Mesenchymal stem cell (in vitro differentiated cells and primary cell): ENCODE results near the gene UNC13B.

Source experiments
- DNase-seq: peaks from one replicate; pipeline ENCODE4 v3.0.0-alpha.2; 2013
- H2AFZ ChIP-seq: one replicate; pipeline ENCODE4 v1.6.1; 2013; ENCODE audit warnings: low read depth, mild to moderate bottlenecking, control low read depth, inconsistent platforms, low read length, moderate library complexity
- H2AK5ac ChIP-seq: 2 replicates; pipeline ENCODE4 v1.6.1; 2013; ENCODE audit warnings: low read length, moderate library complexity, mild to moderate bottlenecking, inconsistent platforms; ENCODE audit not compliant: severe bottlenecking
- H2BK120ac ChIP-seq: one replicate; pipeline ENCODE4 v1.6.1; 2013; ENCODE audit warnings: low read depth, mild to moderate bottlenecking, inconsistent platforms, low read length, moderate library complexity
- H2BK12ac ChIP-seq, 2 experiments: one replicate each; pipeline ENCODE4 v1.6.1; 2013; ENCODE audit warnings: inconsistent platforms in 2 of 2, low read length in 2 of 2, mild to moderate bottlenecking in 2 of 2, moderate library complexity in 2 of 2, control low read depth in 1 of 2
- H2BK15ac ChIP-seq: one replicate; pipeline ENCODE4 v1.6.1; 2013; ENCODE audit warnings: mild to moderate bottlenecking, low read depth, inconsistent platforms; ENCODE audit not compliant: poor library complexity, severe bottlenecking
- H2BK5ac ChIP-seq: 2 replicates; pipeline ENCODE4 v1.6.1; 2013; ENCODE audit warnings: low read depth, mild to moderate bottlenecking, low read length, control low read depth, inconsistent platforms; ENCODE audit not compliant: poor library complexity, severe bottlenecking
- H3K14ac ChIP-seq, 2 experiments: one replicate each; pipeline ENCODE4 v1.6.1; 2013; ENCODE audit warnings: inconsistent platforms in 2 of 2, low read length in 2 of 2, control low read depth in 1 of 2, mild to moderate bottlenecking in 1 of 2, moderate library complexity in 1 of 2
- H3K18ac ChIP-seq, 2 experiments: one replicate each; pipeline ENCODE4 v1.6.1; 2013; ENCODE audit warnings: inconsistent platforms in 2 of 2, low read length in 2 of 2, control low read depth in 1 of 2, low read depth in 1 of 2, mild to moderate bottlenecking in 1 of 2
- H3K23ac ChIP-seq, 2 experiments: one replicate each; pipeline ENCODE4 v1.6.1; 2013; ENCODE audit warnings: inconsistent platforms in 2 of 2, low read length in 2 of 2, mild to moderate bottlenecking in 2 of 2, moderate library complexity in 2 of 2, control low read depth in 1 of 2
- H3K27ac ChIP-seq: 2 replicates; pipeline ENCODE4 v1.5.1; 2013; ENCODE audit warnings: mild to moderate bottlenecking, moderate library complexity, low read length, control low read depth, inconsistent platforms; ENCODE audit not compliant: poor library complexity, severe bottlenecking
- H3K27me3 ChIP-seq, 2 experiments: 2 replicates each; pipeline versions ENCODE4 v1.6.1 to v1.7.0; 2013; ENCODE audit warnings: low read length in 2 of 2, mild to moderate bottlenecking in 2 of 2, moderate library complexity in 2 of 2, control low read depth in 1 of 2, inconsistent platforms in 1 of 2; ENCODE audit not compliant: control insufficient read depth in 1 of 2, insufficient read depth in 1 of 2
- H3K36me3 ChIP-seq, 2 experiments: 2 replicates each; pipeline versions ENCODE4 v1.6.1 to v1.7.0; 2013; ENCODE audit warnings: low read length in 2 of 2, control low read depth in 1 of 2, inconsistent platforms in 1 of 2, low read depth in 1 of 2, mild to moderate bottlenecking in 1 of 2; ENCODE audit not compliant: insufficient read depth in 2 of 2, control insufficient read depth in 1 of 2
- H3K4ac ChIP-seq, 2 experiments: one replicate each; pipeline ENCODE4 v1.6.1; 2013; ENCODE audit warnings: inconsistent platforms in 2 of 2, low read length in 2 of 2, mild to moderate bottlenecking in 2 of 2, moderate library complexity in 2 of 2, control low read depth in 1 of 2, low read depth in 1 of 2
- H3K4me1 ChIP-seq: 2 replicates; pipeline ENCODE4 v1.6.1; 2013; ENCODE audit warnings: low read depth, low read length, control low read depth; ENCODE audit not compliant: control insufficient read depth, insufficient read depth
- H3K4me2 ChIP-seq: 2 replicates; pipeline ENCODE4 v1.6.1; 2013; ENCODE audit warnings: low read length, mild to moderate bottlenecking, inconsistent platforms; ENCODE audit not compliant: poor library complexity, severe bottlenecking
- H3K4me3 ChIP-seq, 2 experiments: 2 replicates each; pipeline versions ENCODE4 v1.5.1 to v1.7.0; 2013; ENCODE audit warnings: low read length in 2 of 2, mild to moderate bottlenecking in 2 of 2, control low read depth in 1 of 2, low read depth in 1 of 2; ENCODE audit not compliant: insufficient read depth in 1 of 2
- H3K79me1 ChIP-seq: replicated peaks from 2 replicates; pipeline ENCODE4 v1.6.1; 2013; ENCODE audit warnings: mild to moderate bottlenecking, control low read depth, low read length, inconsistent platforms; ENCODE audit not compliant: poor library complexity, severe bottlenecking
- H3K9ac ChIP-seq: 2 replicates; pipeline ENCODE4 v1.7.0; 2013; ENCODE audit warnings: mild to moderate bottlenecking, low read length, moderate library complexity
- H3K9me3 ChIP-seq: 2 replicates; pipeline ENCODE4 v1.7.0; 2013; ENCODE audit warnings: mild to moderate bottlenecking, low read length; ENCODE audit not compliant: control insufficient read depth
- H4K8ac ChIP-seq: one replicate; pipeline ENCODE4 v1.6.1; 2013; ENCODE audit warnings: inconsistent platforms, mild to moderate bottlenecking, low read length, moderate library complexity
- H4K91ac ChIP-seq: one replicate; pipeline ENCODE4 v1.6.1; 2013; ENCODE audit warnings: mild to moderate bottlenecking, low read length, inconsistent platforms
- WGBS: methylation state at CpG from one replicate; pipeline ENCODE4 v1.1.7; 2013; ENCODE audit warnings: mixed read lengths; 5-methylcytosine and 5-hydroxymethylcytosine counted together

The UNC13B gene

DNA sequence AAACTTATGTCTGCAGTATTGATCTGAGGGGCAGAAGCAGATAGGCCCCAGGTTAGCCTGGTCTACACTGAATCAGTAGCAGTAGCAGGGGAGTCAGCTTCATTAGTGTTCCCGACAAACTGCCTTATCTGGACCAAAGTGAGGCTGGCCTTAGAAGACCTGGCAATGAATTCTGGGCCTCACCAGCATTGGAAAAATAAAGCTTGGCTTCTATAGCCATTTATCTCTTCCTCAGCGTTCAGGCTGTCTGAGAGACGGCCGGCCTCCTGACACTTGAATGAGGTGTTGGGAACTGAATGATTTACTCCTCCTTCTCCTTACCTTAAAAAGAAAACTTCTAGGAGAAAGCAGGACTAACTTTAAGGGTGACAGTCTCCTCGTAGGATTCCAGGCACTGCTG is 186.3 kb downstream of the UNC13B start:
- no peak for DNase-seq
- Histone ChIP-seq H3K4ac (no peak overlapping the region), H4K91ac (no peak overlapping the region), H3K4me2 (no peak overlapping the region), H3K4me3 (no peak overlapping the region), H2AFZ (no peak overlapping the region), H2BK15ac (no peak overlapping the region), H3K23ac (no peak overlapping the region), H2BK5ac (no peak overlapping the region), H3K4me1 (no peaks in the 10 kb centered on the region), H4K8ac (no peak overlapping the region), H2BK12ac (no peak overlapping the region), H2AK5ac (no peak overlapping the region), H3K27me3 (no peaks in the 10 kb centered on the region), H3K79me1 (no peaks in the 10 kb centered on the region), H2BK120ac (no peak overlapping the region), H3K36me3 (peaks cover 0 to 4% of the 10 kb centered on the region in 2 experiments), H3K14ac (no peak overlapping the region), H3K9me3 (no peaks in the 10 kb centered on the region), H3K9ac (no peak overlapping the region), H3K27ac (no peak overlapping the region), H3K18ac (no peak overlapping the region)
- 95% methylated on average over 2 of the region's 5 CpGs for WGBS

DNA sequence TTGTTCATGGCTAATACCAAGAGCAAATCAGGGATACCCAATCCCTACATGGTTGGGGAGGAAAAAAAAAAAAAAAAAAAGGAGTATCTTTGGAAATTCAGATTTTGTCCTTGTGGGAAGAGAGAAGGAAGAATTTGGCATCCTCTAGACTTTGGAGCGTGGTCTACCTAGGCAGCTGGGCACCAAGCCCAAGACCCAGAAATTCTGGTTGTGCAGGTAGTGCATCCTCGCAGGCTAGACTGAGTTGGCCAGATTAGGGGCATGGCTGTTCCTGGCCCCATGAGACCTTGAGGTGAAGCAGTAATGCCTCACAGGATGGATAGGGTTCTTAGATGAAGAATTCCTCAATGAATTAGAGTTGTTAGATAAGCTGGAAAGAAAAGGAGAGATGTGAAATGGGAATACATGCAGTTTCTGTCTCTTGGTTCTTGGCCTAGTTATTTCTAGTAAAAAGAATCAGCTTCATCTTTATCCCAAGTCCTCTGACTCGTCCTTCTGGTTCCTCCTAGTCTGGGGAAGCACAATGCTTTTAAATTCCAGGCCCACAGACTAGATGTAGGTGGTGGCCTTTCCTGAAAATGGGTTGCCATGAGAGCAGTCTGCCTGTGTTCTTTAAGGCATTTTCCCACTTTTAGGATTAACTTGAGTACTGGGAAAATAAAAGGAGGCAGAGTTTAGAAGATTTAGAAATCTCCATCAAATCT is 187.6 kb downstream of the UNC13B start:
- Histone ChIP-seq H2AK5ac (no peak overlapping the region), H2BK12ac (no peak overlapping the region), H2BK15ac (no peak overlapping the region), H3K36me3 (peaks cover 0 to 4% of the 10 kb centered on the region in 2 experiments), H3K4ac (no peak overlapping the region), H3K18ac (no peak overlapping the region), H4K91ac (no peak overlapping the region), H2BK120ac (no peak overlapping the region), H3K23ac (no peak overlapping the region), H3K79me1 (no peaks in the 10 kb centered on the region), H3K4me3 (no peak overlapping the region), H3K9me3 (no peaks in the 10 kb centered on the region), H2AFZ (no peak overlapping the region), H2BK5ac (no peak overlapping the region), H4K8ac (no peak overlapping the region), H3K9ac (no peak overlapping the region), H3K4me2 (no peak overlapping the region), H3K27me3 (no peaks in the 10 kb centered on the region), H3K14ac (no peak overlapping the region), H3K4me1 (no peaks in the 10 kb centered on the region), H3K27ac (no peak overlapping the region)
- WGBS: 91% methylated on average over 3 of the region's 3 CpGs
- DNase-seq: no peak

DNA sequence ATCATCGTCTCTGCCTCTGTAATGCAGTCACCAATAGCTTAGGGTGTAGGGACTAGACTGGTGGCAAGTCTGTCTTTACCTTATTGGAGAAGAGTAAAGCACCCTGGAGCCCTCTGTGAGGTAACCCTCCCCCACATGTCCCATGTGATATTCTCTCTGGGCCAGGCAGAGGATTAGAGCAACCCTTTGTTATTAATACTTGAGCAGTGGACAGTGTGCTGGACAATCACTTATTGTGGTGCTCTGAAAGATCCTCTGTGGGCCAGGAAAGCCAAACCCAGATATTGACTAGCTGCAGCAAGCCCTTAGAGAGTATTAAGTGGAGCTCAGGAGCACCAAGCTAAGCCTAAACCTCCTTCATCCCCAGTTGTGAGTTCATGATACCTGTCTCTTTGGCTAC is 188.4 kb downstream of the UNC13B start:
- Histone ChIP-seq H2AFZ (no peak overlapping the region), H3K18ac (no peak overlapping the region), H2AK5ac (no peak overlapping the region), H4K8ac (no peak overlapping the region), H3K9me3 (no peaks in the 10 kb centered on the region), H3K27me3 (no peaks in the 10 kb centered on the region), H4K91ac (no peak overlapping the region), H2BK15ac (peak overlapping the region; percentile 13), H3K36me3 (peaks cover 0 to 4% of the 10 kb centered on the region in 2 experiments), H3K27ac (no peak overlapping the region), H3K4ac (no peak overlapping the region), H3K4me2 (no peak overlapping the region), H3K4me1 (no peaks in the 10 kb centered on the region), H3K4me3 (no peak overlapping the region), H2BK12ac (peak overlapping the region in 1 of 2 experiments; percentile 63), H3K23ac (no peak overlapping the region), H2BK5ac (no peak overlapping the region), H3K9ac (peak overlapping the region; percentile 18), H3K14ac (no peak overlapping the region), H3K79me1 (no peaks in the 10 kb centered on the region), H2BK120ac (no peak overlapping the region)
- DNase-seq: no peak
- no CpG with 5 or more reads among the region's 1 CpG for WGBS

DNA sequence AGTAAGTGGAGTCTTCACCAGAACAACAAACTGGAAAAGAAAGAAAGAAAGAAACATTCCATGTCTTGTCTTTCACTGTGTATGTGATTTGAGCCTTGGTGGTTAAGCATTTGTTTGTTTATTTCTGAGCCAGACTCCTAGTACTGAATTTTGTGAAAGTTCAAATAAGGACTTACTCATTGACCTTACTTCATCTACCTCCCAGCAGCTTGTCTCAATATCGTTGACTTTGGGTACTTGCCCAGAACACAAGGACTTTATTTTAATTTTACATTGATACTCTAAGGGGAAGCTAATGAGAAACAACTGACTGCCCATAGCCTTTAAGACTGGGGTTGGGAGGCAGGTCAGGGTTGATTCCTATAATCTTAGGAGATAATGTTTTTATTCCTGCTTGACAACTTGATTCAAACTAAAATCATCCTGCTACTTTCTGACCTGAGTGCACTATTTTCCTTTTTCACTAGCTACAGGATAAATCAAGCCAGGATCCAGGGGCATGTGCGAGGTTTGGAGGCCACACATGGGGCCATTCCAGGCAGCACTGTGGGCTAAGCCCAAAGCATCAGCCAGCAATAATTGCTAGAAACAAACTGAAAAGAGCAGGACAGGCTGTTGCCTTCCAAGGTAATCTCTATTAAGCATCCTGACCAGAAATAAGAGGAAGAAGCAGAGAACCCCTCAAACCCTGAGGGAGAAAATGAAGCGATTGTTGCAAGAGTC is 189.2 kb downstream of the UNC13B start:
- Histone ChIP-seq H4K91ac (no peak overlapping the region), H3K27ac (no peak overlapping the region), H3K4me3 (no peak overlapping the region), H3K9me3 (no peaks in the 10 kb centered on the region), H3K4me2 (no peak overlapping the region), H2BK120ac (no peak overlapping the region), H3K23ac (no peak overlapping the region), H2BK12ac (no peak overlapping the region), H2BK5ac (no peak overlapping the region), H2AFZ (no peak overlapping the region), H2AK5ac (no peak overlapping the region), H3K14ac (no peak overlapping the region), H3K36me3 (peaks cover 0 to 4% of the 10 kb centered on the region in 2 experiments), H2BK15ac (no peak overlapping the region), H3K4me1 (no peaks in the 10 kb centered on the region), H3K18ac (no peak overlapping the region), H3K4ac (no peak overlapping the region), H3K79me1 (no peaks in the 10 kb centered on the region), H4K8ac (no peak overlapping the region), H3K27me3 (no peaks in the 10 kb centered on the region), H3K9ac (peak overlapping the region; percentile 18)
- peak; percentile 57 for DNase-seq
- WGBS: 96% methylated on average over 2 of the region's 3 CpGs
